Cardiac fibroblast (primary cell): Measurements from ENCODE around the gene CCDC148.

Source experiments
- DNase-seq, 2 donors: peaks; one replicate each; pipeline versions ENCODE4 v3.0.0 to v3.0.0-alpha.2; 2010; ENCODE audit warnings: low read depth in 2 of 2
- H3K4me3 ChIP-seq, 2 donors: replicated peaks in 1 of 2; 1 replicate in 1 of 2; 2 replicates in 1 of 2; pipeline ENCODE4 v1.5.1; 2011; ENCODE audit warnings: low read depth in 2 of 2, low read length in 2 of 2, mild to moderate bottlenecking in 2 of 2, moderate library complexity in 1 of 2
- CTCF ChIP-seq: IDR thresholded peaks from one replicate; pipeline ENCODE4 v1.5.1; 2011; ENCODE audit warnings: low read depth, mild to moderate bottlenecking, low read length, inconsistent platforms

Gene CCDC148

GRCh38 chr2:158276619-158277471, 179.7 kb downstream of the CCDC148 start:
- no peak for DNase-seq
- H3K4me3 ChIP-seq: no peak overlapping the region
- no peak for TF ChIP-seq CTCF

- H3K4me3 ChIP-seq: no peak overlapping the region
- DNase-seq: no peak
- no peak for TF ChIP-seq CTCF
Observed at GRCh38 chr2:158273791-158274190, 182.8 kb downstream of the CCDC148 start.

GRCh38 chr2:158270536-158270935, 186.0 kb downstream of the CCDC148 start:
- no peak for DNase-seq
- no peak for TF ChIP-seq CTCF
- no peak overlapping the region for H3K4me3 ChIP-seq

- no peak overlapping the region for H3K4me3 ChIP-seq
- no peak for DNase-seq
- no peak for TF ChIP-seq CTCF
Observed at GRCh38 chr2:158269143-158269542, 187.4 kb downstream of the CCDC148 start.

- DNase-seq: no peak
- H3K4me3 ChIP-seq: no peak overlapping the region
- no peak for TF ChIP-seq CTCF
Observed at GRCh38 chr2:158266111-158266510, 190.4 kb downstream of the CCDC148 start.

GRCh38 chr2:158255257-158255656, 201.3 kb downstream of the CCDC148 start:
- DNase-seq: no peak
- no peak for TF ChIP-seq CTCF
- no peak overlapping the region for H3K4me3 ChIP-seq
